Measurements from ENCODE around the gene MED28. TPM values are rescaled to one million over a fixed set of nuclear protein-coding genes. Genes with fewer than 3 reads are reported as not detected.
"Not testable (repeated sequence)": the region's sequence is repeated elsewhere in the genome, so short reads cannot be mapped to it uniquely, and the experiment has no call there.

The MED28 gene
- polyA plus RNA-seq, 1 donor: 50.4 TPM

DNA sequence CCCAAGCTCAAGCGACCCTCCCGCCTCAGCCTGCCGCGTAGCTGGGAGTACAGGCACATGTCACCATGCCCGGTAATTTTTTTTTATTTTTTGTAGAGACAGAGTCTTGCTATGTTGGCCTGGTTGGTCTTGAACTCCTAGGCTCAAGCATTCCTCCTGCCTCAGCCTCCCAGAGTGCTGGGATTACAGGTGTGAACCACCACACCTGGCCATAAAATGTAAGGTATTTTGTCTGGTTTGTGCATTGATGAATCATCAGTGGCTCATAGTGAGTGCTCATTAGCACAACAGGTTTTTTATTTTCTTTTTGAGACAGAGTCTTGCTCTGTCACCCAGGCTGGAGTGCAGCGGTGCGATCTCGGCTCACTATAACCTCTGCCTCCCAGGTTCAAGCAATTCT is 44.8 kb downstream of the MED28 start:
- no CpG with 5 or more reads among the region's 8 CpGs for WGBS (ENCODE audit: insufficient coverage, low lambda C conversion rate)
- H3K36me3 ChIP-seq (ENCODE audit: control insufficient read depth, insufficient read depth, low read length); H3K9me3 ChIP-seq (ENCODE audit: control insufficient read depth, low read depth, low read length); H3K27me3 ChIP-seq (ENCODE audit: control insufficient read depth, insufficient read depth, low read length); DNase-seq; H3K4me1 ChIP-seq (ENCODE audit: control insufficient read depth, insufficient read depth, low read length); H3K4me3 ChIP-seq (ENCODE audit: low read length); H3K27ac ChIP-seq (ENCODE audit: low read length): not testable (repeated sequence)

DNA sequence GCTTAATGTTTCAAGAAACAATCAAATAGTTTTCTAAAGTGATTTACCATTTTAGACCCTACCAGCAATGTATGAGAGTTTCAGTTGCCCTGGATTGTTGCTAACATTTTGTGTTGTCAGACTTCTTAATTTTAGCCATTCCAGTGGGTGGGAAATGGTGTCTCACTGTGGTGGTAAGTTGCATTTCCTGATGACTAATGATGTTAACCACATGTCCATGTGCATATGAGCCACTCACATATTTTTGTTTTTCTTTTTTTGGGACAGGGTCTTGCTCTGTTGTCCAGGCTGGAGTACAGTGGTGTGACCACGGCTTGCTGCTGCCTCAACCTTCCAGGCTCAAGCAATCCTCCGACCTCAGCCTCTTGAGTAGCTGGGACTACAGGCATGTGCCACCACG is 48.3 kb downstream of the MED28 start:
- H3K9me3 ChIP-seq (ENCODE audit: control insufficient read depth, low read depth, low read length): no peaks in the 10 kb centered on the region

DNA sequence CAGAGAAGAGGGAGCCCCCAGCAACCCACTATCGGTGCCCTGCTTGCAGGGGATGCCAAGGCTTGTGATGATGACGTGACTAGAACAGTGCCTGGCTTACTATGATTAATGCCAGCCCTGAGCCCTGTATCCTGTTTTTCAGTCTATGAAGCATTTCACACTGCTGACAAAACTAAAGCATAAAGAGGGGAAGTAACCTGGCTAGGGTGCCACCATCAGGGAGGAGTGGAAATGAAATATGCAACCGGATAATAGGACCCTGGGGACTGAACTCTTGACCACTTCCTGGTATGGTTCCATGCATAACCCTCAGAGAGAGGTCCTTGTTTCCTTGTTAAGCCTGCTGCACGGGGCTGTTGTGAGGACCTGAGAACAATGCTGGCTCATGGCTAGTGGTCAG is 50.3 kb downstream of the MED28 start:
- H3K27ac ChIP-seq (ENCODE audit: low read length): no peak overlapping the region
- no CpG with 5 or more reads among the region's 4 CpGs for WGBS (ENCODE audit: insufficient coverage, low lambda C conversion rate)

More for the DNA sequence above, 48.3 kb downstream of the MED28 start:
- Histone ChIP-seq H3K4me1 (ENCODE audit: control insufficient read depth, insufficient read depth, low read length) (no peaks in the 10 kb centered on the region), H3K27ac (ENCODE audit: low read length) (no peak overlapping the region), H3K4me3 (ENCODE audit: low read length) (no peak overlapping the region), H3K36me3 (ENCODE audit: control insufficient read depth, insufficient read depth, low read length) (no peaks in the 10 kb centered on the region), H3K27me3 (ENCODE audit: control insufficient read depth, insufficient read depth, low read length) (no peaks in the 10 kb centered on the region)
- WGBS (ENCODE audit: insufficient coverage, low lambda C conversion rate): no CpG with 5 or more reads among the region's 3 CpGs
- no peak for DNase-seq

DNA sequence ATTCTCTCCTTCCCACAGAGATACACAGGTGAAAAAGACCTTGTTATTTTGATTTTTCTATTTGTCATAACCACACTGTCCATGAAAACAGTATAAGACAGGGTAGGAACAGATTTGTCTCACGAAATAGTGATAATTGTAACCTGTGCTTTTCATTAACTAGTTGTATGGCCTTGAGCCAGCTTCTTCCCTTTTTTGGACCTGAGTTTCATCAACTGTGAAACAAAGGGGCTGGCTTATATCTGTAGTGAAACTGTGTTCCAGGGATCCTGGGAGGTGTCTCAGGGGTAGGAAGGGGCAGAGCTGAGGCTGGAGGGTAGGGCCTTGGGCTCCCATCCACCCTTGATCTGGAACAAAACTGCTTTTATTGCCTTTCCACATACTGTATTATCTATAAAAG is 50.9 kb downstream of the MED28 start:
- Histone ChIP-seq H3K4me1 (ENCODE audit: control insufficient read depth, insufficient read depth, low read length) (no peaks in the 10 kb centered on the region), H3K36me3 (ENCODE audit: control insufficient read depth, insufficient read depth, low read length) (no peaks in the 10 kb centered on the region), H3K4me3 (ENCODE audit: low read length) (no peak overlapping the region), H3K9me3 (ENCODE audit: control insufficient read depth, low read depth, low read length) (no peaks in the 10 kb centered on the region), H3K27ac (ENCODE audit: low read length) (no peak overlapping the region), H3K27me3 (ENCODE audit: control insufficient read depth, insufficient read depth, low read length) (no peaks in the 10 kb centered on the region)
- DNase-seq: no peak
- WGBS (ENCODE audit: insufficient coverage, low lambda C conversion rate): 67% methylated on average over 1 of the region's 1 CpG

More for the DNA sequence above, 50.3 kb downstream of the MED28 start:
- H3K27me3 ChIP-seq (ENCODE audit: control insufficient read depth, insufficient read depth, low read length): no peaks in the 10 kb centered on the region
- H3K4me1 ChIP-seq (ENCODE audit: control insufficient read depth, insufficient read depth, low read length): no peaks in the 10 kb centered on the region
- no peak overlapping the region for H3K4me3 ChIP-seq (ENCODE audit: low read length)
- H3K9me3 ChIP-seq (ENCODE audit: control insufficient read depth, low read depth, low read length): no peaks in the 10 kb centered on the region
- no peaks in the 10 kb centered on the region for H3K36me3 ChIP-seq (ENCODE audit: control insufficient read depth, insufficient read depth, low read length)
- DNase-seq: no peak

DNA sequence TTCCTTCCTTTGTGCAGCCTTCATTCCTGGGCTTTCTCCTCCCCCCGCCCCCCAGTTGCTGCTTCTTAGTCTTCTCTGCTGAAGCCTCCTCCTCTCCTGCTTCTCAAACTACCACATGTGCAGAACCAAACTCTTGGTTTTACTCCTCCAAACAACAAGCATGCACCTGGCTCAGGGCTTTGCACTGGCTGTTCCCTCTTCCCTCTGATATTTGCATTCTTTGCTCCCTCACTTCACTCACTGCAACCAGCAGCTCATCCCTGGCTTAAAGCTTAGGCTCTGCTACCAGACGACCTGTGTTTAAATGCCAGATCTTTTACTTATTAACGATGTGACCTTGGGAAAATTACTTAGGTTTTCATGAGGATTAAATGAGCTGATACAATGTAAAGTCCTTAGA is 51.4 kb downstream of the MED28 start:
- no peaks in the 10 kb centered on the region for H3K9me3 ChIP-seq (ENCODE audit: control insufficient read depth, low read depth, low read length)
- no peaks in the 10 kb centered on the region for H3K4me1 ChIP-seq (ENCODE audit: control insufficient read depth, insufficient read depth, low read length)
- no peak overlapping the region for H3K4me3 ChIP-seq (ENCODE audit: low read length)
- WGBS (ENCODE audit: insufficient coverage, low lambda C conversion rate): 0% methylated on average over 1 of the region's 3 CpGs
- DNase-seq: no peak
- H3K27ac ChIP-seq (ENCODE audit: low read length): no peak overlapping the region
- H3K27me3 ChIP-seq (ENCODE audit: control insufficient read depth, insufficient read depth, low read length): no peaks in the 10 kb centered on the region
- no peaks in the 10 kb centered on the region for H3K36me3 ChIP-seq (ENCODE audit: control insufficient read depth, insufficient read depth, low read length)

DNA sequence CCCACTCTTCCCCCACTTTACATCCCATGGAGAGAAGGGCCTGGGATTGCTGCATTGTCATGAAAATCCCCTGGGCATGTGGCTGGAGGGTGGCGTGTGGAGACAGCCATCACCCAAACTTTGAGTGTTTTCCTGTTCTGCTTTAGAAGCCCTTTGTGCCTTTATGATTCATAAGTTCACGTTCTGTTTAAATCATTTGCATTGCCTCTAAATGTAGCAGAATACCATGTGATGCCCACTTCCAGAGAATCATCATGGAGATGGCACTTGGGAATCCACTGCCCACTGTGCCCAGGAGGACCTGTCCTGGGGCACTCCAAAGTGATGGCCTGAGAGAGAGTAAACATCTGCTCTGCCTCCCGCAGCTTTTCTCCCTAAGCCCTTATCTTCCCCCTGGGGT is 52.8 kb downstream of the MED28 start:
- no CpG with 5 or more reads among the region's 3 CpGs for WGBS (ENCODE audit: insufficient coverage, low lambda C conversion rate)

DNA sequence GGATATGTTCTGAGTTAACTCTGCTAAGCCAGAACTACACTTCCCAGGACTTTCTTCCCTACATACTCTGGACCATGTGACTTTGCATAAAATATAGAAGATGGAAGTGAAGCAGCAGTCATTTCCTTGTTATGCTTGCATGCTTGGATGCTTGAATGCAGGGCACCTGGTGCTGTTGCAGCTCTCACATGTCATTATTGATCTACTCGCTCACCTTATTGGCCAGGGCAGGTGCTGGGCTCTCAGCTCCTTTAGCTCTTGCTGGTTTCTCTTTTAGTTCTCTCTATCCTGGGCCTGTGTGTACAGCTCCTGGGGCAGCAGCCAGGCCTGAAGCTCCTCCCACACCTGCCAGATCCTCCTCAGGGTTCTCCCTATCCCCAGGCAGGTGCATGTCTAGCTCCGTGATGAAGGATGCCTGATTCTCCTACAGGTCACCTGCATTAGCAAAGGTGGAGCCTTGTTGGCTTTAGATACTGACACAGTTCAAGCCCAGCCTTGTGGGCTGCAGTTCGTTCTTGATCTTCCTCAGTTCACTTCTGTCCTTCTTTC is 53.3 kb downstream of the MED28 start:
- WGBS (ENCODE audit: insufficient coverage, low lambda C conversion rate): no CpG with 5 or more reads among the region's 3 CpGs
- no peaks in the 10 kb centered on the region for H3K4me1 ChIP-seq (ENCODE audit: control insufficient read depth, insufficient read depth, low read length)
- H3K27me3 ChIP-seq (ENCODE audit: control insufficient read depth, insufficient read depth, low read length): peaks cover 4% of the 10 kb centered on the region
- no peak overlapping the region for H3K27ac ChIP-seq (ENCODE audit: low read length)
- H3K4me3 ChIP-seq (ENCODE audit: low read length): no peak overlapping the region
- H3K9me3 ChIP-seq (ENCODE audit: control insufficient read depth, low read depth, low read length): no peaks in the 10 kb centered on the region
- H3K36me3 ChIP-seq (ENCODE audit: control insufficient read depth, insufficient read depth, low read length): no peaks in the 10 kb centered on the region
- DNase-seq: no peak

More for the DNA sequence above, 52.8 kb downstream of the MED28 start:
- Histone ChIP-seq H3K27ac (ENCODE audit: low read length) (no peak overlapping the region), H3K9me3 (ENCODE audit: control insufficient read depth, low read depth, low read length) (no peaks in the 10 kb centered on the region), H3K4me3 (ENCODE audit: low read length) (no peak overlapping the region), H3K27me3 (ENCODE audit: control insufficient read depth, insufficient read depth, low read length) (peaks cover 4% of the 10 kb centered on the region), H3K36me3 (ENCODE audit: control insufficient read depth, insufficient read depth, low read length) (no peaks in the 10 kb centered on the region), H3K4me1 (ENCODE audit: control insufficient read depth, insufficient read depth, low read length) (no peaks in the 10 kb centered on the region)
- no peak for DNase-seq

DNA sequence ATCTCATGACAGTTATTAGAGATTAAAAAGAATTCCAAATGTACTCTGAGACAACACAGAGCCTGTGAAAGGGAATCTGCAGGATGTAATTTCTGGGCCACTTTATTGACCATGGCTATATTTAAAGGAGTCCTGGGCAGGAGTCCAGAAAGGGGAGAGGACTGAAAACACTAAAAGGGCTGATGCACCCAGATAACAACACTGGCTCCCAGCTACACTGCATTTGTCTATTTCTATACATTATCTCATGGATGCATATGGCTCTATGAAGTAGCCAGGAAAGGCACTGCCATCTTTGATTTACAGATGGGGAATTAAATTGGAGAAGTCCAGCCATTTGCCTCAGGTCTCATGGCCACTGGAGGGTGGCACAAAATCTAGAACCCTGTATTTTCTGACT is 56.0 kb downstream of the MED28 start:
- DNase-seq: no peak
- Histone ChIP-seq H3K4me3 (ENCODE audit: low read length) (no peak overlapping the region), H3K9me3 (ENCODE audit: control insufficient read depth, low read depth, low read length) (no peaks in the 10 kb centered on the region), H3K27ac (ENCODE audit: low read length) (no peak overlapping the region), H3K27me3 (ENCODE audit: control insufficient read depth, insufficient read depth, low read length) (peaks cover 4% of the 10 kb centered on the region), H3K4me1 (ENCODE audit: control insufficient read depth, insufficient read depth, low read length) (no peaks in the 10 kb centered on the region), H3K36me3 (ENCODE audit: control insufficient read depth, insufficient read depth, low read length) (no peaks in the 10 kb centered on the region)

DNA sequence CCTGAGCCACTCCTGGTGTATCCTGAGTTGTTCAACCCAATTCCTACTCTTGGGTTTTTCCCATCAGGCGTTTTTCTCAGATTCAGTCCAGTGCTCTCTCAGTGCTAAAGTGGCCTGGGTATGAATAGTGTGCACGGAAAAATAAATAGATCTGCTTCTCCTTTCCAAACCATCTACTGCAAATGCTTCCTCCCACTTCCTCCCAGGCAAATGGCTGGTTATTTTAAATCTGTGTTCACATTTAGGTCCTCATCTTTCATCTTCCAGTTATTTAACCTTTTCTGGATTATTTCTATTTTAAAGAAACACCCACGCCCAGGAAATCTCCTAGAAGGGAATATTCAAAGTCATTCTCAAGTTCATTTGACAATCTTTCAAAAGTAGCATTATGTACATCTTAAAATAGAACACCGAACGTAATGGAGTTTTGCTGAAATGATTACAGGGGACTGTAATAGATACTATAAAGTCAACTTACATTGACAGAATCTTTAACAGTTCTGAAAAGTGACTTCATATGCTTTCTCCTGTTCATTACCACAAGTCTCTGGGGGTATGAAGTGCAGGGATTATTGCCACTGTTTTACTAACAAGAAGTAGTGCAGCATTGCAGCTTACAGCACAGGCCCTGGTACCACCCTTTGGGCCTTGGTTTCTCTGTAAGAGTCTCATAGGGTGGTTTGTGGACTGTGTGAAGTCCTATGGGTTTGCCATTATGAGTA is 66.3 kb downstream of the MED28 start:
- WGBS (ENCODE audit: insufficient coverage, low lambda C conversion rate): 72% methylated on average over 3 of the region's 5 CpGs
- no peak for DNase-seq
- H3K27me3 ChIP-seq (ENCODE audit: control insufficient read depth, insufficient read depth, low read length): no peaks in the 10 kb centered on the region
- H3K36me3 ChIP-seq (ENCODE audit: control insufficient read depth, insufficient read depth, low read length): no peaks in the 10 kb centered on the region
- no peak overlapping the region for H3K4me3 ChIP-seq (ENCODE audit: low read length)
- no peaks in the 10 kb centered on the region for H3K9me3 ChIP-seq (ENCODE audit: control insufficient read depth, low read depth, low read length)
- no peak overlapping the region for H3K27ac ChIP-seq (ENCODE audit: low read length)
- H3K4me1 ChIP-seq (ENCODE audit: control insufficient read depth, insufficient read depth, low read length): no peaks in the 10 kb centered on the region

DNA sequence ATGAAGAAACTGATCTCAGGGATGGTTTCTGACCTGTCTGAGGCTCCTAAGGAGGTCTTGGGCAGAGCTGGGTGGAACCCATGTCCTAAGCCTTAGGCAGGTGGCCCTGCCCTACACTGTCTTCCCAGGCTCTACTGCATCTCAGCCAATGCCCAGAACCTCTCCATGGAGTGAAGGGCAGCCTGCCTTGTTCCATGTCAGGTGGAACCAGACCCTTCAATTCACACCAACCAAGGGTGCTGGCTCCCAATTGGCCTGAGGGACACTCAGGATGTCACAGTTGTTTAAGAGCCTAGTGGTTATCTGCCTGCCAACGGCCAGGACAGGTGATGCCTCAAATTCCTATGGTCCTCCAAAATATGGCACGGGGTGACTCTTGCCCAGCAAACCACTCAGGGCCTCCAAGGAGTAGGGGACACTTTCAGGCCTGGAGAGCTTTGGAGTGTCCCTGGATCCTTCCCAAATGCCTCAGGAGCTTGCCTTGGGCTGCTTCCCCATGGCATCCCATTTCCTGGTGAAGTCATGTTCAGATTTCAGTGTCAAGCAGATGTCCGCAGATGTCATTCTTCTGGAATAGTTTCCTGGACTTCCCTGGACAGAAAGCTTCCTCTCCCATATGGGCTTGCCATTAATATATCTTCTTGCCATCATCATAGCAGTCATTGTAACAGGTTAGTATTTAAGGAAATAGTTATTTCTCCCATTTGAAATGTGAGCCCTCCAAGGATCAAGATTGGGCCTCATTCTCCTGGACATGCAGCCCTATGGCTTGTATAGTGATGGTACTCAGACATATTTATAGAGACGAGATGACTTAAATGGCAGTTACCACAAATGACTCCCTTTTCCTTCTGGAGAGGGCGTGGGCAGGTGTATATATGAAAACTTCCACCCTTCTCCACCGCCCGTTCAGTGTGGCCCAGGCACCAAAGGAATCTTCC is 67.1 kb downstream of the MED28 start:
- Histone ChIP-seq H3K9me3 (ENCODE audit: control insufficient read depth, low read depth, low read length) (no peaks in the 10 kb centered on the region), H3K27ac (ENCODE audit: low read length) (no peak overlapping the region), H3K4me3 (ENCODE audit: low read length) (no peak overlapping the region), H3K27me3 (ENCODE audit: control insufficient read depth, insufficient read depth, low read length) (no peaks in the 10 kb centered on the region), H3K4me1 (ENCODE audit: control insufficient read depth, insufficient read depth, low read length) (no peaks in the 10 kb centered on the region), H3K36me3 (ENCODE audit: control insufficient read depth, insufficient read depth, low read length) (no peaks in the 10 kb centered on the region)
- DNase-seq: no peak
- WGBS (ENCODE audit: insufficient coverage, low lambda C conversion rate): no CpG with 5 or more reads among the region's 7 CpGs

All from large intestine (tissue), 3 donors.